Neural progenitor cell (in vitro differentiated cells): ENCODE measurements around the gene LAX1. TPM values are rescaled to one million over a fixed set of nuclear protein-coding genes. Genes with fewer than 3 reads are reported as not detected.

Source experiments
- DNase-seq: peaks from one replicate; pipeline ENCODE4 v3.0.0-alpha.2; 2016; ENCODE audit warnings: low spot score
- H2AFZ ChIP-seq: fragments of 200-600 bp; sonication (generic); replicated peaks from 2 replicates; pipeline ENCODE4 v1.6.1; 2016; ENCODE audit warnings: antibody characterized with exemption
- H3F3A ChIP-seq: fragments of 200-600 bp; sonication (generic); 2 replicates; pipeline ENCODE4 v1.6.1; 2016; ENCODE audit warnings: antibody characterized with exemption, low read depth
- H3K27ac ChIP-seq: fragments of 200-600 bp; sonication (generic); 2 replicates; pipeline ENCODE4 v1.5.1; 2016; ENCODE audit warnings: mild to moderate bottlenecking
- H3K27me3 ChIP-seq: fragments of 200-600 bp; sonication (generic); 2 replicates; pipeline ENCODE4 v1.6.1; 2016; ENCODE audit warnings: mild to moderate bottlenecking, moderate library complexity
- H3K36me3 ChIP-seq: fragments of 200-600 bp; sonication (generic); 2 replicates; pipeline ENCODE4 v1.5.1; 2016
- H3K4me1 ChIP-seq: fragments of 200-600 bp; sonication (generic); 2 replicates; pipeline ENCODE4 v1.6.1; 2016; ENCODE audit warnings: mixed run types
- H3K4me2 ChIP-seq: fragments of 200-600 bp; sonication (generic); 2 replicates; pipeline ENCODE4 v1.6.1; 2016
- H3K4me3 ChIP-seq: fragments of 200-600 bp; sonication (generic); 2 replicates; pipeline ENCODE4 v1.5.1; 2016
- H3K79me2 ChIP-seq: fragments of 200-600 bp; sonication (generic); 2 replicates; pipeline ENCODE4 v1.6.1; 2016; ENCODE audit warnings: low read depth
- H3K9ac ChIP-seq: fragments of 200-600 bp; sonication (generic); 2 replicates; pipeline ENCODE4 v1.6.1; 2016
- H3K9me3 ChIP-seq: fragments of 200-600 bp; sonication (generic); 2 replicates; pipeline ENCODE4 v1.5.1; 2016; ENCODE audit warnings: low read depth
- H4K20me1 ChIP-seq: fragments of 200-600 bp; sonication (generic); 2 replicates; pipeline ENCODE4 v1.6.1; 2016; ENCODE audit warnings: low read depth
- H3K27ac Mint-ChIP-seq: 3 replicates; pipeline ENCODE4 v1.8.0; 2021; ENCODE audit warnings: mixed read lengths
- H3K27me3 Mint-ChIP-seq: 2 replicates; pipeline ENCODE4 v1.8.0; 2022; ENCODE audit warnings: low read depth, mild to moderate bottlenecking, inconsistent platforms, moderate library complexity, mixed read lengths; ENCODE audit not compliant: insufficient read depth
- H3K36me3 Mint-ChIP-seq: 3 replicates; pipeline ENCODE4 v1.8.0; 2021; ENCODE audit warnings: mixed read lengths
- H3K4me1 Mint-ChIP-seq: 3 replicates; pipeline ENCODE4 v1.8.0; 2021; ENCODE audit warnings: mixed read lengths
- H3K4me3 Mint-ChIP-seq: 3 replicates; pipeline ENCODE4 v1.8.0; 2021; ENCODE audit warnings: mild to moderate bottlenecking, moderate library complexity, mixed read lengths
- H3K9me3 Mint-ChIP-seq: 3 replicates; pipeline ENCODE4 v1.8.0; 2020; ENCODE audit warnings: mixed read lengths
- CTCF ChIP-seq: fragments of 200-600 bp; sonication (generic); IDR thresholded peaks from 2 replicates; pipeline ENCODE4 v1.5.1; 2017; ENCODE audit warnings: antibody characterized with exemption, mild to moderate bottlenecking
- EZH2 ChIP-seq: fragments of 200-600 bp; sonication (generic); IDR thresholded peaks from 2 replicates; pipeline ENCODE4 v1.6.1; 2017; ENCODE audit warnings: antibody characterized with exemption, mild to moderate bottlenecking, moderate library complexity
- EZH2phosphoT487 ChIP-seq: fragments of 200-600 bp; sonication (generic); IDR thresholded peaks from 2 replicates; pipeline ENCODE4 v1.6.1; 2017; ENCODE audit warnings: antibody characterized with exemption
- total RNA-seq: library from RNA; depleted of rRNA; stranded (reverse); fragments of >200 nt; gene quantifications from 2 replicates; pipeline ENCODE4 v1.2.3, GENCODE V29; 2015; ENCODE audit warnings: low replicate concordance

Gene LAX1
- total RNA-seq = not detected in 2 replicates

GRCh38 chr1:203765029-203765837 is at the start of gene LAX1:
Gene LAX1 (plus strand): TSS chr1:203765183. CDS start chr1:203765566, 383 bp downstream.
- Histone ChIP-seq H2AFZ (no peak within 1 kb of the TSS), H3K36me3 (no peaks in the 10 kb centered on the region), H4K20me1 (no peaks in the 10 kb centered on the region), H3K9me3 (no peaks in the 10 kb centered on the region), H3K9ac (no peak within 1 kb of the TSS), H3K4me2 (no peak within 1 kb of the TSS), H3K4me3 (no peak within 1 kb of the TSS), H3F3A (no peaks in the 10 kb centered on the region), H3K79me2 (no peaks in the 10 kb centered on the region), H3K27ac (no peak within 1 kb of the TSS), H3K4me1 (no peaks in the 10 kb centered on the region), H3K27me3 (no peaks in the 10 kb centered on the region)
- Mint-ChIP-seq H3K36me3 (no peaks in the 10 kb centered on the region), H3K9me3 (no peaks in the 10 kb centered on the region), H3K27me3 (no peaks in the 10 kb centered on the region), H3K4me1 (peaks cover 3% of the 10 kb centered on the region), H3K4me3 (no peak within 1 kb of the TSS), H3K27ac (no peak within 1 kb of the TSS)
- no peak for TF ChIP-seq EZH2phosphoT487
- no peak for TF ChIP-seq EZH2
- TF ChIP-seq CTCF = no peak
- DNase-seq = no peak

- no peaks in the 10 kb centered on the region for H4K20me1 ChIP-seq
- no peak overlapping the region for H3K4me2 ChIP-seq
- no peak overlapping the region for H3K9ac ChIP-seq
- peaks cover 18% of the 10 kb centered on the region for H3K36me3 Mint-ChIP-seq
- H3K4me3 ChIP-seq = no peak overlapping the region
- no peak for DNase-seq
- H3K4me1 Mint-ChIP-seq = no peaks in the 10 kb centered on the region
- H3K27ac Mint-ChIP-seq = no peak overlapping the region
- no peak overlapping the region for H2AFZ ChIP-seq
- H3K79me2 ChIP-seq = no peaks in the 10 kb centered on the region
- no peaks in the 10 kb centered on the region for H3K4me1 ChIP-seq
- TF ChIP-seq EZH2 (no peak), CTCF (no peak), EZH2phosphoT487 (no peak)
- H3K4me3 Mint-ChIP-seq = no peak overlapping the region
- H3K27ac ChIP-seq = no peak overlapping the region
- no peaks in the 10 kb centered on the region for H3K9me3 ChIP-seq
- H3K27me3 ChIP-seq = no peaks in the 10 kb centered on the region
- H3K36me3 ChIP-seq = no peaks in the 10 kb centered on the region
- no peaks in the 10 kb centered on the region for H3K9me3 Mint-ChIP-seq
- no peaks in the 10 kb centered on the region for H3F3A ChIP-seq
- H3K27me3 Mint-ChIP-seq = no peaks in the 10 kb centered on the region
Observed at GRCh38 chr1:203717120-203717519, 47.9 kb upstream of the LAX1 start.

GRCh38 chr1:203720242-203720641 is 44.7 kb upstream of the LAX1 start:
- Mint-ChIP-seq H3K9me3 (no peaks in the 10 kb centered on the region), H3K27me3 (peaks cover 5% of the 10 kb centered on the region), H3K27ac (no peak overlapping the region), H3K4me3 (no peak overlapping the region), H3K4me1 (no peaks in the 10 kb centered on the region), H3K36me3 (peaks cover 28% of the 10 kb centered on the region)
- no peak overlapping the region for H3K9ac ChIP-seq
- H3F3A ChIP-seq = no peaks in the 10 kb centered on the region
- no peaks in the 10 kb centered on the region for H4K20me1 ChIP-seq
- H3K27me3 ChIP-seq = no peaks in the 10 kb centered on the region
- TF ChIP-seq CTCF (no peak), EZH2 (no peak), EZH2phosphoT487 (no peak)
- no peaks in the 10 kb centered on the region for H3K4me1 ChIP-seq
- no peak overlapping the region for H3K27ac ChIP-seq
- no peak overlapping the region for H3K4me3 ChIP-seq
- H2AFZ ChIP-seq = no peak overlapping the region
- H3K36me3 ChIP-seq = no peaks in the 10 kb centered on the region
- H3K9me3 ChIP-seq = no peaks in the 10 kb centered on the region
- no peak for DNase-seq
- no peaks in the 10 kb centered on the region for H3K79me2 ChIP-seq
- H3K4me2 ChIP-seq = no peak overlapping the region
